NCI-H1417 treated with DMSO at 0.1 percent for 48 hours (cell line): ENCODE data around the gene MRGPRX2.

Experiments used
- DNase-seq: peaks from one replicate; lab custom pipeline; 2025; lab: John Stamatoyannopoulos, UW

MRGPRX2 gene

DNA sequence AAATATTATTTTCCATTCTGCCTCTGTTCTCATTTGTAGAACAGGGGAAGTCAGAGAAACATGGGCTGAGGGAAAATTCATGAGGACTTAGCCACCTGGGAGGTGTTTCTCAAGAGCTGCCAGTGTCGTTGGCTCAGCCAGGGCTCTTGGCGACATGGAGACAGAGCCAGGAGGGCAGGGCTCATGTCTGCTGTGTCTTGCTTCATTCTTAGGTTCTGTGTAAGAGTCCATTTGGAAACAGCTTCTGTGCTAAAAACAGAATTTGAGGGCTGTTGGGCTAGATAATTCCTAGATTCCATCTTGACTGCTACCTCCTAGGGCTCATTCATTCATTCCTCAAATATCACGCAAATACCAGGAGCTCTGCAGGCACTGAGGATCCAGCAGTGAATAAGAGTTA lies 15.1 kb upstream of the MRGPRX2 start:
- no peak for DNase-seq

DNA sequence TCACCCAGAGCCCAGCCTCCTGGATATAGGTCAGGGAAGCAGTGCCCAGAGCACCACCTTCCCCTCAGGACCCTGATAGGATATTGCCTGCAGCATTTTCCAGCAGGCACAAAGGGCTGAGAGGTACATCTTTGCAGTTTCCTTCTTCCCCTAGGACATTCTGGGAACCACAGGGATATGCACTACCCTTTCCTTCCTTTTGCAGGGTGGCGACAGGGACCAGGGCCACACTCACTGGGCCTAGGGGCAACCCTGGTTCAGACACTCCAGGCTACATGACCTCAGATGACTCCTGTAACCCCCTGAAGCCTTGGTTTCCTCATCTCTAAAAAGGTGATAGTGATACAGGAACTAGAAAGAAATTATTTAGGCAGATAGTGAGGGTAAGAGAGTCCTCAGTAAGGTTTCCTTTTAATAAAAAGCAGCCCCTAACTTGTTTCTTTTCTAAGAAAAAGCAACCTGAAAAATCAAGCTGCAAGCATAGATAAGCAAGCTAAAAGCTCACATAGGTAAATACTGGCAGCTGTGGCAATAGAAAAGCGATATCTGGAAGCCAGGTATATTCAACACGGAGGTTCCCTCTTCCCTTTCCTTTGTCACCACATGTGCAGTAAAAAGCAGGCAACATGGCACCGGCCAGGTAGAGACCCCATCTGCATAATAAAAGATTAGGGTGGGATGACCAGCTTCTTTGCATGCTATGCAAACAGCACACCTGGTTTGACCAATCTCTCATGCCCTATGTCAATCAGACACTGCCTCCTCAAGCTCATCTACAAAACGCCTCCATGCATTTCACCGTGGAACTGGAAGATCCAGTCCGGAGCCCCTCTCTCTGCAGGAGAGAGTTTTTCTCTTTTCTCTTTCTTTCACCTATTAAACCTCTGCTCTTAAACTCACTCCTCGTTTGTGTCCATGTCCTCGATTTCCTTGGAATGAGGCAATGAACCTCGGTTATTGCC lies 13.2 kb upstream of the MRGPRX2 start:
- DNase-seq = no peak

DNA sequence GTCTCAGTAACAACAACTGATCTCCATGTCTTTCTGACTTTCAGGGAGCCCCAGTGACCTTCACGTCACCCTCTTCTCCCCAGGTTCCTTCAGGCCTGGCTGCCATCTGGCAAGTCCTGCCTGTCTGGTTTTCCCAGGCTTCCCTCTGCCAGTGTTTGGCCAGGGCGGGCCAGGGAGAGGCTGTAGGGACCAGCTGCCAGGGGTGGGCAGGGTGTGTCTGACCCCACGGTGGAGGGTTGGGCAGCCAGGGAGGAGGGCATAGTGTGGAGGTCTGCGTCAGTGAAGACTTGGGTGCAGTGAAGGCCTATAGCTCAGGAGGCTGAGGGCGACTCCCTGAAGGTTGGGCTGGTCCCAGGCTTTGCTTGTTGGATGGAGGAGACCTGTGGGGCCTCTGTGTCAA lies 11.9 kb upstream of the MRGPRX2 start:
- DNase-seq = no peak

DNA sequence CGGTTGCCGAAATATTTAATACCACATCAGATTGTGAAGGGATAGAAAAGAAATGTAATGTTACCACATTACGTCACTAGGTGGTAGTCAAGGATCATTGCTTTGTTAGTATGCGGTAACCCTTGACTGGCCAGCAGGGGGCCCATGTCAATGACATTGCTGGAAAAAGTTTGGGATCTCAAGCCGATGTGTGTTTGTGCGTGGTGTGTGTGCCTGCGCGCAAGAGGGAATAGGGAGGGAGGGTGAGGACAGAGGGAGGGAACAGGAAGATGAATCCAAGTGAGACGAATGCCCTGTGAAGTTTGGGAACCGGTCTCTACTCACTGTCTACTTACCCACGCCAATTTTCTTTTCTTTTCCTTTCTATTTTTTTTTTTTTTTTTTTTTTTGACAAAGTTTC lies 10.7 kb upstream of the MRGPRX2 start:
- DNase-seq = no peak

DNA sequence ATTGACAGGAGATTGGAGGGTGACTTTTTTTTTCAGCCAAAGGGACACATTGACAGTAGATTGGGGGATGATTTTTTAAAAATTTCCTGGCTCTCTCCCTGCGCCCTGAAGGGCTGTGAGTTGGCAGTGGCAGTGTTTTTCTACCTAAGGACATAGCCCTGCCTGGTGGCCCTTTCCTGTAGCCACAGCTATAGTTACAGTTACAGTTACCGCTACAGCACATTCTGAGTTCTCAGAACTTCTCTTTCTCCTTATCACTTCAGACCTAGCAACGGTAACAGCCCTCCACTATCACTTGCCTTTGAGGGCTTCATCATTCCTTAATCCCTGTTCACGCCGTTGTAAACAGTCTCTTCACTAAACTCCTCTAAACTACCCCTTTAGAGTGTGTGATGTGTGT lies 684 bp downstream of the MRGPRX2 start:
- DNase-seq = no peak

DNA sequence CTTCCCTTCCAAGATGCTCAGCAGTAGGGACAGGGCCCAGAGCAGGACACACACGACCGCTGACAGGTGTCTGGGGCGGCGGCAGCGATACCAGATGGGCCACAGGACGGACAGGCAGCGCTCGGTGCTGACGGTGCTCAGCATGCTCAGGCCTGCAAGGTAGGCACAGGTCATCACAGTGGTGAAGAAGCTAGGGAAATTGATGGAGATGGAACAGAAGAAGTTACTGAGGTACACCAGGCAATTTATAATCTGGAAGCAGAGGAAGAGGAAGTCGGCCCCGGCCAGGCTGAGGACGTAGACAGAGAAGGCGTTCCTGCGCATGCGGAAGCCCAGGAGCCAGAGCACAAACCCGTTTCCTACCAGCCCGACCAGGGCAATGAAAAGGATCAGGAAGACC lies 4.6 kb downstream of the MRGPRX2 start:
- DNase-seq = no peak

DNA sequence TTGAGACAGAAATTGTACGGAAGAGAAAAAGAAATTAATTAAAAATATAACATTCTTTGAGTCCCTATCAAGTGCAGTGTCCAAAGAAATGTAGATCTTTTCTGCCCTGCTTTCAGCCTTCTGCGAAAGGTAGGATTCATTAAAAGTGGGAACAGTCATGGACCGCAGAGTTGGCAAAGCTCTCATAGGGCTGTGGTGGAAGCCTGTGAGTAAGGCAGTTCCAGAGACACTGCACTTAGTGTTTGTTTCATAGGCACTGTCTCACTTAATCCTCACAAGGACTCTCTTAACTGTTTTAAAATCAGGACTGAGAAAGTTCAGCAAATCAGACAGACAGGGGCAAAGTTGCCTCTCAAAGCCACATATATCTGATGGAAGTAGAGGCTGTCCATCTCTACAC lies 5.5 kb downstream of the MRGPRX2 start:
- DNase-seq = no peak

DNA sequence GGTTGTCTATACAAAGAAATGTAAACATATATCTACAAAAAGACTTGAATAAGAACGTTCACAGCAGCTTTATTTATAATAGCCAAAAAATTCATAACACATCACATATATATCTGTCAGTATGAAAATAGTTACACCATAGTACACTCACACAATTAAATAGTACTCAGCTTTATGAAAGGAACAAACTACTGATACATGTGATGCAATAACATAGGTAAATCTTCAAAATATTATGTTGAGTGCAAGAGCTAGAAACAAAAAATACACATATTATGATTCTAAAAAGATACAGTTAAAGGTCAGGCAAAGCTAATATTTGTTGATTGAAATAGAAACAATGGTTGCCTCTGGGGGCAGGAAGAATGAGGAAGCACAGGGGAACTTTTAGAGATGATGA lies 6.6 kb downstream of the MRGPRX2 start:
- no peak for DNase-seq

DNA sequence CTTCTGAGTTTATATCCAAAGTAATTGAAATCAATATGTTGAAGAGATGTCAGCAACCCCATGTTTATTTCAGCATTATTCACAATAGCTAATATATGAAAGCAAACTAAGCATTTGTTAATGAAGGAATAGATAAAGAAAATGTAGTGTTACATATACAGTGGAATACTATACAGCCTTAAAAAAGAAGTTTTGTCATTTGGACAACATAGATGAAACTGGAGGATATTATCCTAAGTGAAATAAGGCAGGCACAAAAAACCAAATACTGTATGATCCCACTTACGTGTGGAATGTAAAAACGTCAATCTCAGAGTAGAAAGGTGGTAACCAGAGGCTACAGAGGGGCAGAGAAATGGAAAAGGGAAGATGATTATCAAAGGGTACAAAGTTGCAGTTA lies 10.2 kb downstream of the MRGPRX2 start:
- DNase-seq = no peak

DNA sequence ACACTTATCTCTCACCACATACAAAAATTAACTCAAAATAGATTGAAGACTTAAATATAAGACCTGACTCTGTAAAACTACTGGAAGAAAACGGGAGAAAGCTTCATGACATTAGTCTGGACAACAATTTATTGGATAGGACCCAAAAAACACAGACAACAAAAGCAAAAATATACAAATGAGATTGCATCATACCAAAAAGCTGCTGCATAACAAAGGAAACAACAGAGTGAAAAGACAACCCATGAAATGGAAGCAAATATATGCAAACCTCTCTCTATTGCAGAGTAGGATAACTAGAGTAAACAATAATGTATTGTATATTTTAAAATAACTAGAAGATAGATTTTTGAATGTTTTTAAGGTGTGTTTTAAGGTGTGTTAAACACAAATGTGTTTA lies 11.2 kb downstream of the MRGPRX2 start:
- DNase-seq = no peak

DNA sequence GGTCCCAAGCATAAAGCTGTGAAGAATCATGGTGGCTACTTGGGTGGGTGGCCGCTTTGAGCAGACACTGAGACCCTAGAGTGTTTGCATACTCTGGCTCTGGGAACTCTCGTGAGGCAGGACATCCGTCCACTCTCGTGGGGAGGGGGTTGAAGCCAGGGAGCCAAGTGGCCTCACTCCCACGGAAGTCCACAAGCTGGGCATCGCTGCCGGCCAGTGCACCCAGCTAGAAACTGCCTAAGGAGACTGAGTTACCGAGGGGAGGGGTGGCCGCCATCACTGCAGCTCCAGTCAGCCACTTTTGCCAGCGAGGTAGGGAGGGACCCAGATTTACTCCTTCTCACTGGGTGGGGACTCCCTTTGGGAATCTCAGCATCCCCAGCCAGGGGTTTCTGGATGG lies 20.5 kb downstream of the MRGPRX2 start:
- no peak for DNase-seq

DNA sequence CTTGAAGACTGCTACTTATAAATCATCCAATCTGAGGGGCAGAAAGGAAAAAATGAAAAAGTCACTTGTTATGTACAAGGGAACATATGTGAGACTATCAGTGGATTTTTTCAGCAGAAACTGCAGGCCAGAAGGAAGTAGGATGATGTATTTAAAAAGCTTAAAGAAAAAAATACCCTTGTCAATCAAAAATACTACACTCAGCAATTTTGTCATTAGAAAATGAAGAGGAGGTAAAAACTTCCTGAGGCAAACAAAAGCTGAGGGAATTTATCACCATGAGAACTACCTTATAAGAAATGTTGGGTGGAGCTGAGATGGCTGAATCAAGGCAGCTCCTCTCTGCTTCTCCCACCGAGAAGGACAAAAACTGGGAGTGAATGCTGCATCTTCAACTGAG lies 21.1 kb downstream of the MRGPRX2 start:
- DNase-seq = no peak

DNA sequence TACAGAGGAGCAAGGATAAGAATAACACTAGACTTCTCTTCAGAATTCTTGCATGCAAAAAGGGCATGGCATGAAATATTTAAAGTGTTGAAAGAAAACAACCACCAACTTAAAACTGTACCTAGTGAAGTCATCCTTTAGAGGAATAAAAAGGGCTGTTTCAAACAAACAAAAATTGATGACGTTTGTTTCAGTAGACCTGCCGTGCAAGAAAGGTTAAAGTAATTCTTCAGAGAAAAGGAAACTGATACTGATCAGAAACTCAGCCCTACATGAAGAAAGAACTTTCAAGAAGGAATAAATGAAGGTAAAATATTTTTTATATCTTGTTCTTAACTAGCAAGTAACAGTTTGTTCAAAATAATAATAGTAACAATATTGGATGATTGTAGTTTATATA lies 27.5 kb downstream of the MRGPRX2 start:
- DNase-seq = no peak

DNA sequence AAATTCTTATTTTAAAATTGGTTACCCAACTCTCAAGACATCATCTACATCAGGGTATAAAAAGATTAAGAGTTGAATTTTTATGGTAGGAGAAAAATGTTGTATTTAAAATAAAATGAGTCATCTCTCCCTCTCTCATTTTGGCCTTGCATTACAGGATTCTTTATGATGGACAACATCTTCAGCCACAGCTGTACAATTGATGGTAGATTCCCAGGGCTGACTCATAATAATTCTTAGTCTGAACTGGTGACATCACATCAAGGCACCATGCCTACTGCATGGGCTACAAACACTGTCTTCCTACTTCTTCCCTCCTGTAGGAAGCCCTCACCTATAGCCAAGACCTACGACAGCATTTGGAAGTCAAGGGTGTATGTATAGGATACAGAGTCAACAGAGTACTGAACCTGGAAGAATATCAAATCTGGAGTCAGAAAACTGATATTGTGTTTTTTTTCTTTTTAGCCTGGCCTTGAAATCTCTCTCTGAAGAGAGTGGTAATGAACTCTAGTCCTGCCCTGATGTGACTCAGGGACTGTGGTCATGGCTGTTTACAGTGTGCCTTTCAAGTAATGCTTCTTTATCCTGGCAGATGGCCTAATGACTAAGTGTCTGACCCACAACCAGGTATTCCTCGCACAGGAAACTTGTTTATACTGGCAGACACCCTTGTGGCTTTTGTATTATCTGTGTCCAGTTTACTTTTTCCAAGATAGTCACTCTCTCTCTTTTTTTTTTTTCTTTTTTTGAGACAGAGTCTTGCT lies 32.5 kb downstream of the MRGPRX2 start:
- no peak for DNase-seq

DNA sequence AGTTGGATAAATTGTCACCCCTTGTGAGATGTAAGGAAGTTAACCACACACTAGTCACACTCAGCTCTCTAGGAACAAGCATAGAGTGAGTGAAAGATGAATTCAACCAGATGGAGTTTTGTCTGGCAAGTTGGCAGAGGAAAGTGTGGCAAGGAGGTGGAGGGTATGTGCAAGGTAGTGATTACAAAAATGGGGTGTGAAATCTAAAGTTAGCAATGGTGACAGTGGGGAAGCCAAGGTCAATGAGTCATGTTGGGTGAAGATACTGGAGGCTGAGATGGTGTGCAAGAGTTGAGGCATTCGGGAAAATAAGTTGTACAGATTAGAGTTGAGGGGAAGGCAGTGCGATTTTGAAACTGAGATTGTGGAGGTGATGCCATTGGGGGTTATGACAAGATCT lies 33.7 kb downstream of the MRGPRX2 start:
- no peak for DNase-seq

DNA sequence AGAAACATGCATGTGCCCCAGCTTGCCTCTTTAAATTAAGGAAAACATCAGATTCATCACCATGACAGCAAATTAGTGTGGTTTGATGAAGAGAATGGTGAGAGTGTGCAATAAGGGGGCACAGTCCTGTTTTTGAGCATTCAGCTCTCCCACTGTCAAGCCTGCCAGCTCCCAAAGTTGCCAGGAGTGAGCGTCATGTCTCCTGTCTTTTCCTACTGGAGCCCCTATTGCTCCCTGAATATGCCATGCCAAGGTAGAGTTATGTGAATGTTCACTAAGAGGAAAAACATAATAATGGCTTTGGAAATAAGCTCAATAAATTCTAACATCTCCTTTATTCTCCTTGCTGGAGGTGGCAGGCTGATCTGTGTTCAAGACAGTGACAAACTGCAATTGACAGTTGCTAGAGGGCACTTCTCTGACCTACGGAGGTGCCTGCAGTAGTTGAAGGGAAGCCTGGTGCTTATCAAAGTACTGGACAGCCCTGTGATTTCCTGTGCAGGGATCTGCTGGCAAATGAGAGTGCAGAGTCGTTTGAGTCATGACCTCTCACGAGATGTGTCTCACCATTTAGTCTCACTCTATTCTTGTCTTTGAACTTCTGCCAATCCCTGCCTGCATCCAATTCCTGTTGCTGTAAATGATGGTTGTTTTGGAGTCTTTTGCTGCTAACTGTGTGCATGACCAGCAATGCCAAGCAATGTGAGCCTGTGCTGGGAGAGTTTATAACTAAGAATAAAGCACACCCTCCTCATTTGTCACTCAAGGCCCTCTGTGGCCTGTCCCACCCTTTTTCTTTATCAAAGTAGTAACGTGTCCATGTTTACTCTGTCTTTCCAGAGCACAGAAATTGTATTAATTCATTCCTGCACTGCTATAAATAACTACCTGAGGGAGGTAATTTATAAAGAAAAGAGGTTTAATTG lies 34.8 kb downstream of the MRGPRX2 start:
- DNase-seq = no peak

DNA sequence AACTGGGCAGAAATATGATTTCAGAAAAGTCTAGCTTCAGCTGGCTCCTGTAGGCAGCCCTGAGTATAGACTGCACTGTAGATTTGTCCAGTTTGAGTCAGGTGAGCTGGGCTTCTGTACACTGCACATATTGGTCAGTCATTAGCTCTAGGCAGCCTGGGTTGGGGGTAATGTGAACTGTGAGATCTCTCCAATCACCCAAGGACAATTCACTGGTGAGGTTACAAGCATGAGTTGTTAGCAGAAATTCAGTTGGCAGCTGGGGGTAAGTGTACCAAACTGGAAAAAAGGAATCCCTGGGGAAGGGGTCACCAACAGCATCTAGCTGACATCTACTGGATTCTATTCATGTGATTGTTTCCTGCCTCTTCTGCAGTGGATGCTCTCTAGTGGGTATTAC lies 39.7 kb downstream of the MRGPRX2 start:
- no peak for DNase-seq

DNA sequence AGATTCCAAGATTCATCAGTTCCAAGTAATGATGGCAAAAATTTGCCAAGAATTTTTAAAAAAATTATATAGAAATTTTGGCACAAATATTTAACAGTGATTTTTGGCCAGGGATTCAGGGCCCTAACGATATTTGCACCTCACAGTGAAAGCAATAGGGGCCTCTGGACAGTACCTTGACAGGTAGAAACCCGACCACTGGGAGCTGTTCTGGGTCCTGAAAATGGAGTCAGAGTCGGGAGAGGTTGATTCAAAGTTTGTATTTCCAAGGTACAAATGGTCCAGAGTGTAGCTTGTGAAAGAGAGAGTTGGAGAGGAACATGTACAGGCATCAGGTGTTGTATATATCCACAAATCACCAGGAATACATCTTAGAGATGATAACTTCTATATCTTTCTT lies 41.6 kb downstream of the MRGPRX2 start:
- no peak for DNase-seq

DNA sequence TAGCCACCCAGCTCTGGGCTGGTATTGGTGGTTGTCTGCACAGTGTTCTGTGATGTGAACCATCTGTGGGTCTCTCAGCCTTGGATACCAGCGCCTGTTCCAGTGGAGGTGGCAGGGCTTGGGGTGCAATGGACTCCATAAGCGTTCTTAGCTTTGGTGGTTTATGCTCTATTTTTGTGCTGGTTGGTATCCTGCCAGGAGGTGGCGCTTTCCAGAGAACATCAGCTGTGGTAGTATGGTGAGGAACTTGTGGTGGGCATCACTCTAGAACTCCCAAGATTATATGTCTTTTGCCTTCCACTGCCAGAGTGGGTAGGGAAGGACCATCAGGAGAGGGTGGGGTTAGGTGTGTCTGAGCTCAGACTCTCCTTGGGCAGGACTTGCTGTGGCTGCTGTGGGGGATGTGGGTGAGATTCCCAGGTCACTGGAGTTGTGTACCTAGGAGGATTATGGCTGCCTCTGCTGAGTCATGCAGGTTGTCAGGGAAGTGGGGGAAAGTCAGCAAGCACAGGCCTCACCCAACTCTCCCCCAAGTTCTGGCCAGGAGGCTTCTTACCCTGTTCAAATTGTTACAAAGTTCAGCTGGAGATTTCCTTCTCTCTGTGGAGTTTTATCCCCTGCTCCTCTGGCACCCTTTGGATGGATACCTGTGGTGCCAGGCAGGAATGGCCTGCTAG lies 47.2 kb downstream of the MRGPRX2 start:
- no peak for DNase-seq

DNA sequence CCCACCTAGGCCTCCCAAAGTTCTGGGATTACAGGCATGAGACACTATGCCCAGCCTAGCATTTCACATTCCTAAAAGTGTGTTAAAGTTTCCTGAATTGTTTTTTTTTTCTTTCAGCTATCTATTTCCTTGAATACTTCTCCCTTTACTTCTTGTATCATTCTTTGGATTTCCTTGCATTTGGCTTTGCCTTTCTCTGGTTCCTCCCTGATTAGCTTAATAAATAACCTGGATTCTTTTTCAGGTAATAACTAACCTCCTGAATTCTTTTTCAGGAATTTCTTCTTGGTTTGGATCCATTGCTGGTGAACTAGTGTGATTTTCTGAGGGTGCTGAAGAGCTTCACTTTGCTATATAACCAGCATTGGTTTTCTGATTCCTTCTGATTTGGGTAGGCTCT lies 47.9 kb downstream of the MRGPRX2 start:
- no peak for DNase-seq
